AG04449 (cell line): ENCODE data around the gene ADPRH.

Experiments used
- CTCF ChIA-PET: fragments of 350-600 bp; formaldehyde crosslinking; extraction: SDS; loops from one replicate; lab custom pipeline; 2021; ENCODE audit warnings: antibody characterized with exemption; lab: Yijun Ruan, JAX
- POLR2A ChIA-PET: fragments of 400-600, 350-600 bp; formaldehyde crosslinking; extraction: SDS; loops from one replicate; lab custom pipeline; 2020; ENCODE audit warnings: antibody characterized with exemption, inconsistent platforms; lab: Yijun Ruan, JAX
- DNase-seq: peaks from one replicate; pipeline ENCODE4 v3.0.0-alpha.2; 2010; ENCODE audit warnings: low read depth, low spot score
- H3K4me3 ChIP-seq: 2 replicates; pipeline ENCODE4 v1.5.1; 2011; ENCODE audit warnings: low read depth, mild to moderate bottlenecking, control low read depth, low read length
- TF ChIP-seq, protein P1 (sequence below): IDR thresholded peaks from one replicate; pipeline ENCODE4 v1.5.1; 2011; ENCODE audit warnings: mild to moderate bottlenecking, moderate library complexity, low read length, control low read depth, inconsistent platforms; ENCODE audit not compliant: insufficient read depth; ENCODE audit errors: missing control alignments

ADPRH gene

GRCh38 chr3:119579366-119580066, at the start of gene ADPRH:
Gene ADPRH (plus strand): TSS chr3:119579492. CDS start chr3:119582170, 2,678 bp downstream.
- peak within 1 kb of the TSS; percentile 59 for H3K4me3 ChIP-seq
- no peak for DNase-seq
- CTCF ChIA-PET = interaction anchor here (1.0 kb wide), 1 partner anchor 101 kb away, joined by 5 read pairs; no protein-coding TSS in a partner anchor
- POLR2A ChIA-PET = interaction anchor here (0.9 kb wide), 1 partner anchor 16 kb away, joined by 3 read pairs; no protein-coding TSS in a partner anchor
- TF ChIP-seq, protein P1, sequence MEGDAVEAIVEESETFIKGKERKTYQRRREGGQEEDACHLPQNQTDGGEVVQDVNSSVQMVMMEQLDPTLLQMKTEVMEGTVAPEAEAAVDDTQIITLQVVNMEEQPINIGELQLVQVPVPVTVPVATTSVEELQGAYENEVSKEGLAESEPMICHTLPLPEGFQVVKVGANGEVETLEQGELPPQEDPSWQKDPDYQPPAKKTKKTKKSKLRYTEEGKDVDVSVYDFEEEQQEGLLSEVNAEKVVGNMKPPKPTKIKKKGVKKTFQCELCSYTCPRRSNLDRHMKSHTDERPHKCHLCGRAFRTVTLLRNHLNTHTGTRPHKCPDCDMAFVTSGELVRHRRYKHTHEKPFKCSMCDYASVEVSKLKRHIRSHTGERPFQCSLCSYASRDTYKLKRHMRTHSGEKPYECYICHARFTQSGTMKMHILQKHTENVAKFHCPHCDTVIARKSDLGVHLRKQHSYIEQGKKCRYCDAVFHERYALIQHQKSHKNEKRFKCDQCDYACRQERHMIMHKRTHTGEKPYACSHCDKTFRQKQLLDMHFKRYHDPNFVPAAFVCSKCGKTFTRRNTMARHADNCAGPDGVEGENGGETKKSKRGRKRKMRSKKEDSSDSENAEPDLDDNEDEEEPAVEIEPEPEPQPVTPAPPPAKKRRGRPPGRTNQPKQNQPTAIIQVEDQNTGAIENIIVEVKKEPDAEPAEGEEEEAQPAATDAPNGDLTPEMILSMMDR = no peak

DNA sequence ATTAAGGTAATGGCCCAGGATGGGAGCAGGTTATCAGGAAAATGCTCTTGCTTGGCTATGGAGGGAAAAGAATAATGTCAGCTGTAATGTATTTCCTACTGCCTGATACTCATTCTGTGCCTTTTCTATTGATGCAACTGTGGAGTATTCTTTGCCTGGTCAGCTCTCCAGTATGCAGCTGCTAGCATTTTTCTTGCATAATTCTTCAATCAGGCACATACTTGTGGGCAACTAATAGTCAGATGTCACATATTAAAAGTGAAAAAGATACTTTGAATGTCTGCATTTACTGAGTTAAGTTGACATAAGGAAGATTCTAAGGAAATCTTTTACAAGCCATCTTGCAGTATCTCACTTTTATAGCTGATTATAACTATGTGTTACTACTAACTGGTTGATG, 49.4 kb upstream of the ADPRH start:
- H3K4me3 ChIP-seq = no peak overlapping the region
- DNase-seq = peak; percentile 77
- ChIA-PET POLR2A (interaction anchor here (1.4 kb wide), 1 partner anchor 147 kb away, joined by 3 read pairs; no protein-coding TSS in a partner anchor), CTCF (interaction anchor here (0.9 to 4.3 kb wide), 3 partner anchors 11 to 151 kb away, joined by 3 to 23 read pairs (median 3); partner anchors contain the start of gene COX17)
- TF ChIP-seq, protein P1 = no peak

DNA sequence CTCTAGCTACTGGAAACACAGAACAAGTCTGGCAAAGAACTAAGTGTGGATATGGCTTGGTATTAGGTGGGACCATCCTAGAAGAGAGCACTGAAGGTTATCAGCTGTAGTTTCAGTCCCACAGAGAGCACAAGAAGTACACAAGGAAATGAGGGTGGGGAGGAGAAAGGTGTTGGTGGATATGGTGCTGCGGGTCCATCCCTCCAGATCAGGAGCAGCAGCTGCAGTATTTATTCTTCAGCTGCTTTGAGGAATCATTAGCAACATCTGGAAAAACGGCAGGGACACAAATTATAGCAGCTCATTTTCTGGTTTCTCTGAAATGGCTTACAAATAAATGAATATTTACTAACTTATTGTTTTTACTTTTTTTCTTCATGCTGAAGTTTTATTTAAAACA, 48.8 kb upstream of the ADPRH start:
- ChIA-PET CTCF (interaction anchor here (0.9 to 4.3 kb wide), 3 partner anchors 12 to 150 kb away, joined by 3 to 23 read pairs (median 3); partner anchors contain the start of gene COX17), POLR2A (interaction anchor here (1.4 kb wide), 1 partner anchor 146 kb away, joined by 3 read pairs; no protein-coding TSS in a partner anchor)
- DNase-seq = no peak
- H3K4me3 ChIP-seq = no peak overlapping the region
- TF ChIP-seq, protein P1 = no peak

- TF ChIP-seq, protein P1 = no peak
- DNase-seq = no peak
- POLR2A ChIA-PET = no interaction called here
- CTCF ChIA-PET = interaction anchor here (4.3 kb wide), 1 partner anchor 150 kb away, joined by 23 read pairs; no protein-coding TSS in a partner anchor
- H3K4me3 ChIP-seq = no peak overlapping the region
Observed at GRCh38 chr3:119531151-119531550, 48.1 kb upstream of the ADPRH start.

- TF ChIP-seq, protein P1 = no peak
- H3K4me3 ChIP-seq = no peak overlapping the region
- CTCF ChIA-PET = no interaction called here
- POLR2A ChIA-PET = no interaction called here
- DNase-seq = no peak
Observed at GRCh38 chr3:119534296-119534695, 45.0 kb upstream of the ADPRH start.

- TF ChIP-seq, protein P1 = no peak
- no peak for DNase-seq
- ChIA-PET POLR2A (no interaction called here), CTCF (interaction anchor here (0.8 to 0.9 kb wide), 2 partner anchors 19 to 144 kb away, joined by 3 read pairs; no protein-coding TSS in a partner anchor)
- H3K4me3 ChIP-seq = no peak overlapping the region
Observed at GRCh38 chr3:119536757-119537156, 42.5 kb upstream of the ADPRH start.
